SU-DHL-6 (cell line): ENCODE measurements around the gene FAM47E.

ENCODE experiments used
- CTCF ChIP-seq: fragments of 200-600 bp; sonication (generic); IDR thresholded peaks from one replicate; pipeline ENCODE4 v1.5.1; 2017; ENCODE audit warnings: antibody characterized with exemption, mild to moderate bottlenecking, low read length, moderate library complexity; ENCODE audit not compliant: insufficient read depth, poor library complexity, severe bottlenecking
- EZH2phosphoT487 ChIP-seq: fragments of 200-600 bp; sonication (generic), shearing (Covaris generic); conservative IDR thresholded peaks from 2 replicates; pipeline ENCODE4 v1.6.1; 2018; ENCODE audit warnings: mild to moderate bottlenecking, antibody characterized with exemption, low read length, moderate library complexity, mixed read lengths

GRCh38 chr4:76313547-76313946 lies 62.0 kb downstream of the FAM47E start:
- no peak for TF ChIP-seq CTCF
- TF ChIP-seq EZH2phosphoT487: no peak
